Skin epidermis (tissue), 12 donors: ENCODE data around the gene CCDC93.
"Not testable (repeated sequence)": the region's sequence is repeated elsewhere in the genome, so short reads cannot be mapped to it uniquely, and the experiment has no call there.

Source experiments
- H3K27ac ChIP-seq, 21 experiments: fragments of 200-600 bp; sonication (generic) in 11 of 21; one replicate each; pipeline ENCODE4 v1.5.0; 2020; ENCODE audit warnings: mild to moderate bottlenecking in 3 of 21, inconsistent platforms in 2 of 21, moderate library complexity in 2 of 21
- H3K4me3 ChIP-seq, 7 experiments: fragments of 200-600 bp; sonication (generic) in 2 of 7; one replicate each; pipeline ENCODE4 v1.5.0; 2020; ENCODE audit warnings: inconsistent platforms in 2 of 7, mild to moderate bottlenecking in 2 of 7, moderate library complexity in 1 of 7

Gene CCDC93

GRCh38 chr2:117935954-117936353 lies 77.9 kb downstream of the CCDC93 start:
- H3K4me3 ChIP-seq = no peak overlapping the region
- no peak overlapping the region for H3K27ac ChIP-seq

GRCh38 chr2:117935456-117935855 lies 78.4 kb downstream of the CCDC93 start:
- H3K4me3 ChIP-seq = no peak overlapping the region
- H3K27ac ChIP-seq = no peak overlapping the region

GRCh38 chr2:117933884-117934354 lies 80.0 kb downstream of the CCDC93 start:
- no peak overlapping the region for H3K27ac ChIP-seq
- no peak overlapping the region for H3K4me3 ChIP-seq

- H3K4me3 ChIP-seq = no peak overlapping the region
- no peak overlapping the region for H3K27ac ChIP-seq
Measured at GRCh38 chr2:117931978-117932377, 81.9 kb downstream of the CCDC93 start.

GRCh38 chr2:117931266-117931665 lies 82.6 kb downstream of the CCDC93 start:
- H3K27ac ChIP-seq = no peak overlapping the region
- H3K4me3 ChIP-seq = no peak overlapping the region

- Histone ChIP-seq H3K27ac (no peak overlapping the region), H3K4me3 (no peak overlapping the region)
Measured at GRCh38 chr2:117930775-117931174, 83.1 kb downstream of the CCDC93 start.

GRCh38 chr2:117923471-117923870 lies 90.4 kb downstream of the CCDC93 start:
- not testable (repeated sequence) for H3K27ac ChIP-seq, H3K4me3 ChIP-seq

GRCh38 chr2:117921520-117921919 lies 92.3 kb downstream of the CCDC93 start:
- Histone ChIP-seq H3K4me3 (no peak overlapping the region), H3K27ac (no peak overlapping the region)

- Histone ChIP-seq H3K27ac (no peak overlapping the region), H3K4me3 (no peak overlapping the region)
Measured at GRCh38 chr2:117918608-117919007, 95.3 kb downstream of the CCDC93 start.

- H3K4me3 ChIP-seq = no peak overlapping the region
- H3K27ac ChIP-seq = no peak overlapping the region
Measured at GRCh38 chr2:117917223-117917917, 96.5 kb downstream of the CCDC93 start.

- Histone ChIP-seq H3K4me3 (no peak overlapping the region), H3K27ac (no peak overlapping the region)
Measured at GRCh38 chr2:117902933-117903332, 110.9 kb downstream of the CCDC93 start.

- Histone ChIP-seq H3K27ac (no peak overlapping the region), H3K4me3 (no peak overlapping the region)
Measured at GRCh38 chr2:117888897-117889296, 125.0 kb downstream of the CCDC93 start.

- no peak overlapping the region for H3K4me3 ChIP-seq
Measured at GRCh38 chr2:117885308-117885707, 128.6 kb downstream of the CCDC93 start.

GRCh38 chr2:117879003-117879402 lies 134.9 kb downstream of the CCDC93 start:
- no peak overlapping the region for H3K4me3 ChIP-seq
- H3K27ac ChIP-seq = no peak overlapping the region

More at GRCh38 chr2:117885308-117885707, 128.6 kb downstream of the CCDC93 start:
- no peak overlapping the region for H3K27ac ChIP-seq

- no peak overlapping the region for H3K4me3 ChIP-seq
- H3K27ac ChIP-seq = no peak overlapping the region
Measured at GRCh38 chr2:117875786-117876185, 138.1 kb downstream of the CCDC93 start.
